Thyroid gland (tissue), 4 donors: ENCODE data around the gene SH3RF3. TPM values are rescaled to one million over a fixed set of nuclear protein-coding genes. Genes with fewer than 3 reads are reported as not detected.

Experiments
- DNase-seq, 2 donors: peaks; one replicate each; pipeline ENCODE4 v3.0.0-alpha.2; 2019
- H3K27ac ChIP-seq, 3 donors: fragments of 200-600 bp; sonication (generic); 1 replicate in 2 of 3; 2 replicates in 1 of 3; pipeline ENCODE4 v1.5.1; 2016 to 2019; ENCODE audit warnings: mild to moderate bottlenecking in 1 of 3, moderate library complexity in 1 of 3
- H3K27me3 ChIP-seq: fragments of 200-600 bp; sonication (generic); one replicate; pipeline ENCODE4 v1.5.1; 2019
- H3K36me3 ChIP-seq, 2 donors: fragments of 200-600 bp; sonication (generic); one replicate each; pipeline ENCODE4 v1.5.1; 2016 to 2019
- H3K4me1 ChIP-seq, 2 donors: fragments of 200-600 bp; sonication (generic); one replicate each; pipeline ENCODE4 v1.5.1; 2017 to 2019
- H3K4me3 ChIP-seq, 3 donors: fragments of 200-600 bp; sonication (generic); replicated peaks in 1 of 3; 1 replicate in 2 of 3; 2 replicates in 1 of 3; pipeline ENCODE4 v1.5.1; 2016; ENCODE audit warnings: mild to moderate bottlenecking in 1 of 3
- H3K9me3 ChIP-seq: fragments of 200-600 bp; sonication (generic); one replicate; pipeline ENCODE4 v1.5.1; 2017
- POLR2A ChIP-seq, 2 donors: fragments of 450-650 bp; IDR thresholded peaks; one replicate each; pipeline ENCODE4 v1.6.1; 2017; ENCODE audit warnings: antibody characterized with exemption in 2 of 2, mild to moderate bottlenecking in 2 of 2, moderate library complexity in 1 of 2
- WGBS, 2 donors: methylation state at CpG; one replicate each; pipeline ENCODE4 v1.1.5; 2017; 5-methylcytosine and 5-hydroxymethylcytosine counted together
- intact Hi-C: fragments of 100-400 bp; cut with DNase I; formaldehyde crosslinking; loops from one replicate; pipeline ENCODE4 v1.15.1; 2023
- total RNA-seq, 4 donors: library from RNA; depleted of rRNA; stranded (reverse); fragments of >200 nt; gene quantifications; one replicate each; pipeline ENCODE4 v1.2.3, GENCODE V29; 2016
- TF ChIP-seq, protein P1 (sequence below), 6 experiments: fragments of 200-600 bp in 3 of 6; fragments of 450-650 bp in 3 of 6; sonication (generic) in 3 of 6; IDR thresholded peaks; one replicate each; pipeline ENCODE4 v1.5.1; 2016 to 2019; ENCODE audit warnings: antibody characterized with exemption in 6 of 6, mild to moderate bottlenecking in 2 of 6, inconsistent platforms in 1 of 6, moderate library complexity in 1 of 6

Gene SH3RF3
- total RNA-seq, 4 donors from 2014 or later, result 2.1 to 7.4 (median 2.8) TPM

GRCh38 chr2:109287413-109287812, 158.4 kb downstream of the SH3RF3 start:
- intact Hi-C loops, result no loop called here
- H3K27ac ChIP-seq, result no peak overlapping the region
- no peak for TF ChIP-seq POLR2A (IDR thresholded peaks at IDR 0.05)
- TF ChIP-seq, protein P1, sequence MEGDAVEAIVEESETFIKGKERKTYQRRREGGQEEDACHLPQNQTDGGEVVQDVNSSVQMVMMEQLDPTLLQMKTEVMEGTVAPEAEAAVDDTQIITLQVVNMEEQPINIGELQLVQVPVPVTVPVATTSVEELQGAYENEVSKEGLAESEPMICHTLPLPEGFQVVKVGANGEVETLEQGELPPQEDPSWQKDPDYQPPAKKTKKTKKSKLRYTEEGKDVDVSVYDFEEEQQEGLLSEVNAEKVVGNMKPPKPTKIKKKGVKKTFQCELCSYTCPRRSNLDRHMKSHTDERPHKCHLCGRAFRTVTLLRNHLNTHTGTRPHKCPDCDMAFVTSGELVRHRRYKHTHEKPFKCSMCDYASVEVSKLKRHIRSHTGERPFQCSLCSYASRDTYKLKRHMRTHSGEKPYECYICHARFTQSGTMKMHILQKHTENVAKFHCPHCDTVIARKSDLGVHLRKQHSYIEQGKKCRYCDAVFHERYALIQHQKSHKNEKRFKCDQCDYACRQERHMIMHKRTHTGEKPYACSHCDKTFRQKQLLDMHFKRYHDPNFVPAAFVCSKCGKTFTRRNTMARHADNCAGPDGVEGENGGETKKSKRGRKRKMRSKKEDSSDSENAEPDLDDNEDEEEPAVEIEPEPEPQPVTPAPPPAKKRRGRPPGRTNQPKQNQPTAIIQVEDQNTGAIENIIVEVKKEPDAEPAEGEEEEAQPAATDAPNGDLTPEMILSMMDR (IDR thresholded peaks at IDR 0.05), result no peak
- H3K4me1 ChIP-seq, result peaks cover 3 to 9% of the 10 kb centered on the region in 2 donors
- H3K4me3 ChIP-seq, result no peak overlapping the region
- H3K36me3 ChIP-seq, result no peaks in the 10 kb centered on the region
- no peak for DNase-seq
- no peaks in the 10 kb centered on the region for H3K27me3 ChIP-seq
- no peaks in the 10 kb centered on the region for H3K9me3 ChIP-seq
- WGBS, 2 donors, result 97 to 100% methylated on average over 5 of the region's 5 CpGs

DNA sequence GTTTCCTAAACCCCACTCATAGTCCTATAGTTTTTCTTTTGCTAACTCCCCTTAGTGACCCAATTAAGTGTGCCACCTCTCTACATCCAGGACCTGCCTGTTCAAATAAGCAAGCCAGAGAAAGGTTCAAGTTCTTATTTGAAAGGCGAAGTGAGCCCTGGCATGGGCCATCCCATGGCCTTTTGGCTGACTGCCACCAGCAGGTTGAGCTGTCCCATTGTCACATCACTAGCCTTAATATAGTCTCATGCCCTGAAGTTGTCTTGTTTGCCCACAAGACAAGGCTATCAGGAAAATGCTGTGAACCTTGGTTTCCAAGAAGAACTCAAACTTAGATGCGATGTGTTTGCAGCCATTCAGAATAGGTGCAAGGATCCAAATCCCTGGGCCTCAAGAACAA, 158.8 kb downstream of the SH3RF3 start:
- 96 to 100% methylated on average over 2 of the region's 2 CpGs for WGBS, 2 donors
- no peak overlapping the region for H3K4me3 ChIP-seq
- no peaks in the 10 kb centered on the region for H3K36me3 ChIP-seq
- intact Hi-C loops, result no loop called here
- H3K9me3 ChIP-seq, result no peaks in the 10 kb centered on the region
- peaks cover 3 to 9% of the 10 kb centered on the region in 2 donors for H3K4me1 ChIP-seq
- TF ChIP-seq, protein P1 (IDR thresholded peaks at IDR 0.05), result no peak
- no peak for TF ChIP-seq POLR2A (IDR thresholded peaks at IDR 0.05)
- no peak overlapping the region for H3K27ac ChIP-seq
- no peaks in the 10 kb centered on the region for H3K27me3 ChIP-seq
- no peak for DNase-seq

- no peak for DNase-seq
- WGBS, 2 donors, result 91% methylated on average over 8 of the region's 8 CpGs
- no peak overlapping the region for H3K27ac ChIP-seq
- H3K27me3 ChIP-seq, result no peaks in the 10 kb centered on the region
- TF ChIP-seq, protein P1 (IDR thresholded peaks at IDR 0.05), result no peak
- TF ChIP-seq POLR2A (IDR thresholded peaks at IDR 0.05), result no peak
- no peaks in the 10 kb centered on the region for H3K9me3 ChIP-seq
- intact Hi-C loops, result no loop called here
- no peak overlapping the region for H3K4me3 ChIP-seq
- H3K4me1 ChIP-seq, result peaks cover 3 to 9% of the 10 kb centered on the region in 2 donors
- H3K36me3 ChIP-seq, result no peaks in the 10 kb centered on the region
Measured at GRCh38 chr2:109288544-109289368, 159.8 kb downstream of the SH3RF3 start.

- Histone ChIP-seq H3K9me3 (no peaks in the 10 kb centered on the region), H3K4me3 (no peak overlapping the region), H3K27me3 (no peaks in the 10 kb centered on the region), H3K4me1 (peaks cover 0 to 9% of the 10 kb centered on the region in 2 donors), H3K36me3 (no peaks in the 10 kb centered on the region), H3K27ac (no peak overlapping the region)
- no peak for TF ChIP-seq POLR2A (IDR thresholded peaks at IDR 0.05)
- TF ChIP-seq, protein P1 (IDR thresholded peaks at IDR 0.05), result no peak
- DNase-seq, result no peak
- intact Hi-C loops, result no loop called here
- 91 to 93% methylated on average over 8 of the region's 8 CpGs for WGBS, 2 donors
Measured at GRCh38 chr2:109289504-109290222, 160.7 kb downstream of the SH3RF3 start.
